Measurements from ENCODE around the gene ARHGAP42.

DNA sequence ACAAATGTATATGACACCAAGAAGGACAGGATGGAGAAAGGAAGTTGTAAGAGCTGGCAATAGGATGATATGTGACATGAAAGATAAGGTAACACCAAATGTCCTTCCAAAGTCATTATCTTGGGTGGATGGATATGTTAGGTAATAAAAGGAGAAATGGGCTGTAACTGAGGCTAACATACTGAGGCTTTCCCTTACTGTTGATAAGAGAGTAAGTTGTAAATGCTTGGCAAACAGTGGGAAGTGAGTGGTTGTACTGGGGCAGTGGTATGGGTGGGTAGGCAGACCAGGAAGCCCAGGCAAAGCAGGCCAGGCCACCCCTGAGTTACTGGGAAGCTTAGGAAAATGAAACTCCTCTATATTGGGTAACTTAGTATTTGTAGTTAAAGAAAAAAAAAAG lies 73.7 kb downstream of the ARHGAP42 start:
- no peak for TF ChIP-seq POLR2A (IDR thresholded peaks at IDR 0.05)
- TF ChIP-seq, protein P1, sequence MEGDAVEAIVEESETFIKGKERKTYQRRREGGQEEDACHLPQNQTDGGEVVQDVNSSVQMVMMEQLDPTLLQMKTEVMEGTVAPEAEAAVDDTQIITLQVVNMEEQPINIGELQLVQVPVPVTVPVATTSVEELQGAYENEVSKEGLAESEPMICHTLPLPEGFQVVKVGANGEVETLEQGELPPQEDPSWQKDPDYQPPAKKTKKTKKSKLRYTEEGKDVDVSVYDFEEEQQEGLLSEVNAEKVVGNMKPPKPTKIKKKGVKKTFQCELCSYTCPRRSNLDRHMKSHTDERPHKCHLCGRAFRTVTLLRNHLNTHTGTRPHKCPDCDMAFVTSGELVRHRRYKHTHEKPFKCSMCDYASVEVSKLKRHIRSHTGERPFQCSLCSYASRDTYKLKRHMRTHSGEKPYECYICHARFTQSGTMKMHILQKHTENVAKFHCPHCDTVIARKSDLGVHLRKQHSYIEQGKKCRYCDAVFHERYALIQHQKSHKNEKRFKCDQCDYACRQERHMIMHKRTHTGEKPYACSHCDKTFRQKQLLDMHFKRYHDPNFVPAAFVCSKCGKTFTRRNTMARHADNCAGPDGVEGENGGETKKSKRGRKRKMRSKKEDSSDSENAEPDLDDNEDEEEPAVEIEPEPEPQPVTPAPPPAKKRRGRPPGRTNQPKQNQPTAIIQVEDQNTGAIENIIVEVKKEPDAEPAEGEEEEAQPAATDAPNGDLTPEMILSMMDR (IDR thresholded peaks at IDR 0.05), result no peak
